K562 (cell line): ENCODE results near the gene ERGIC1. TPM values are rescaled to one million over a fixed set of nuclear protein-coding genes. Genes with fewer than 3 reads are reported as not detected.

Experiments
- ATAC-seq: fragments of 200-7000 bp; cut with Tn5 transposase; 3 replicates; pipeline ENCODE4 v1.9.1; 2020; ENCODE audit warnings: moderate library complexity
- BruUV-seq: library from RNA; stranded (reverse); fragments of 400-500 nt; replicated peaks from 2 replicates; lab custom pipeline; 2021; lab: Mats Ljungman, UMichigan
- CTCF ChIA-PET: fragments of 300-600 bp; formaldehyde crosslinking; extraction: SDS; loops from one replicate; lab custom pipeline; 2021; ENCODE audit warnings: low intra/inter-chr PET ratio; lab: Yijun Ruan, JAX
- POLR2A ChIA-PET: fragments of 300-600, 350-650 bp; sonication (Branson Sonifier 250); formaldehyde crosslinking; extraction: SDS; loops from one replicate; lab custom pipeline; 2021; ENCODE audit warnings: antibody characterized with exemption, inconsistent platforms; lab: Yijun Ruan, JAX
- DNase-seq, 4 experiments: peaks; one replicate each; pipeline versions ENCODE4 v3.0.0 to v3.0.0-alpha.2; 2011 to 2018; ENCODE audit warnings: low spot score in 3 of 4, mixed read lengths in 3 of 4; ENCODE audit errors: extremely low read depth in 1 of 4
- FAIRE-seq: peaks from 2 replicates; lab custom pipeline; 2011; peaks lifted over from hg19 to GRCh38; lab: Jason Lieb, UNC
- H2AFZ ChIP-seq: 2 replicates; pipeline ENCODE4 v1.6.0; 2011; ENCODE audit warnings: low read depth, low read length, control low read depth, inconsistent platforms
- H3K27ac ChIP-seq: fragments of 200-600 bp; 3 replicates; pipeline ENCODE4 v1.8.0; 2011; ENCODE audit warnings: low read depth, mild to moderate bottlenecking, control low read depth, inconsistent platforms, low read length, moderate library complexity, mixed read lengths; ENCODE audit errors: extremely low read depth
- H3K27me3 ChIP-seq, 2 experiments: fragments of 300-600 bp in 1 of 2; 2 replicates in 1 of 2; 3 replicates in 1 of 2; pipeline versions ENCODE4 v1.6.0 to v1.8.0; 2011; ENCODE audit warnings: inconsistent platforms in 2 of 2, low read length in 2 of 2, mild to moderate bottlenecking in 1 of 2, mixed read lengths in 1 of 2, moderate library complexity in 1 of 2; ENCODE audit not compliant: control insufficient read depth in 2 of 2, insufficient read depth in 2 of 2
- H3K36me3 ChIP-seq: fragments of 300-600 bp; 3 replicates; pipeline ENCODE4 v1.8.0; 2011; ENCODE audit warnings: mild to moderate bottlenecking, low read length, inconsistent platforms; ENCODE audit not compliant: control insufficient read depth, insufficient read depth
- H3K4me1 ChIP-seq, 2 experiments: fragments of 200-600 bp in 1 of 2; replicated peaks in 1 of 2; 2 replicates in 1 of 2; 3 replicates in 1 of 2; pipeline versions ENCODE4 v1.5.1 to v1.8.0; 2011; ENCODE audit warnings: inconsistent platforms in 2 of 2, low read length in 2 of 2, mild to moderate bottlenecking in 1 of 2, mixed read lengths in 1 of 2, moderate library complexity in 1 of 2; ENCODE audit not compliant: control insufficient read depth in 2 of 2, insufficient read depth in 2 of 2
- H3K4me2 ChIP-seq: 2 replicates; pipeline ENCODE4 v1.6.1; 2011; ENCODE audit warnings: low read length, control low read depth, inconsistent platforms, mixed read lengths; ENCODE audit not compliant: insufficient read depth
- H3K4me3 ChIP-seq: fragments of 200-600 bp; sonication (generic), shearing (Covaris generic); 2 replicates; pipeline ENCODE4 v1.5.1; 2016; ENCODE audit warnings: control low read depth, inconsistent platforms
- H3K79me2 ChIP-seq: fragments of 200-600 bp; 3 replicates; pipeline ENCODE4 v1.8.0; 2011; ENCODE audit warnings: low read length, inconsistent platforms; ENCODE audit not compliant: control insufficient read depth, insufficient read depth
- H3K9ac ChIP-seq, 2 experiments: 2 replicates each; pipeline versions ENCODE4 v1.6.0 to v1.6.1; 2011; ENCODE audit warnings: low read depth in 2 of 2, low read length in 2 of 2, control low read depth in 1 of 2, inconsistent platforms in 1 of 2, mild to moderate bottlenecking in 1 of 2, mixed read lengths in 1 of 2; ENCODE audit not compliant: insufficient read depth in 1 of 2
- H3K9me1 ChIP-seq: one replicate; pipeline ENCODE4 v1.6.0; 2011; ENCODE audit warnings: inconsistent platforms, mild to moderate bottlenecking, low read length, moderate library complexity; ENCODE audit not compliant: control insufficient read depth, insufficient read depth
- H3K9me3 ChIP-seq: replicated peaks from 2 replicates; pipeline ENCODE4 v1.5.1; 2011; ENCODE audit warnings: low read depth, low read length, inconsistent platforms; ENCODE audit not compliant: control insufficient read depth, insufficient read depth
- H4K20me1 ChIP-seq: replicated peaks from 2 replicates; pipeline ENCODE4 v1.6.1; 2011; ENCODE audit warnings: low read length, inconsistent platforms, mixed read lengths; ENCODE audit not compliant: control insufficient read depth, insufficient read depth
- BHLHE40 ChIP-seq: IDR thresholded peaks from 2 replicates; pipeline ENCODE4 v1.6.1; 2011; ENCODE audit warnings: low read length, improper control_type of control experiment
- E2F6 ChIP-seq, 2 experiments: IDR thresholded peaks; 2 replicates each; pipeline ENCODE4 v1.6.1; 2011; ENCODE audit warnings: borderline replicate concordance in 1 of 2, control low read depth in 1 of 2, low read depth in 1 of 2, low read length in 1 of 2, mild to moderate bottlenecking in 1 of 2, mixed read lengths in 1 of 2, moderate library complexity in 1 of 2; ENCODE audit not compliant: insufficient read depth in 1 of 2, insufficient read length in 1 of 2, poor library complexity in 1 of 2, severe bottlenecking in 1 of 2; ENCODE audit errors: extremely low read depth in 1 of 2
- EZH2 ChIP-seq: IDR thresholded peaks from 2 replicates; pipeline ENCODE4 v1.6.1; 2012; ENCODE audit warnings: low read depth, mild to moderate bottlenecking, inconsistent platforms, low read length, borderline replicate concordance
- HNRNPL ChIP-seq: fragments of 200-400 bp; formaldehyde crosslinking; IDR thresholded peaks from 2 replicates; pipeline ENCODE4 v1.6.1; 2017; ENCODE audit warnings: low read depth, mild to moderate bottlenecking, low read length
- NRF1 ChIP-seq, 2 experiments: fragments of 450-650 bp; IDR thresholded peaks in 1 of 2; conservative IDR thresholded peaks in 1 of 2; 2 replicates each; pipeline ENCODE4 v1.6.1; 2014; ENCODE audit warnings: mild to moderate bottlenecking in 2 of 2
- POLR2AphosphoS2 ChIP-seq: IDR thresholded peaks from 2 replicates; pipeline ENCODE4 v1.6.1; 2012; ENCODE audit warnings: low read length, improper control_type of control experiment
- POLR2H ChIP-seq: IDR thresholded peaks from 2 replicates; pipeline ENCODE4 v1.6.1; 2016; ENCODE audit warnings: missing genetic modification characterization, low read depth, mild to moderate bottlenecking, control low read depth, missing compliant biosample characterization, moderate library complexity
- RAD21 ChIP-seq, 2 experiments: fragments of 250-450 bp in 1 of 2; fragments of 450-650 bp in 1 of 2; sonication (Bioruptor Pico) in 1 of 2; formaldehyde crosslinking in 1 of 2; IDR thresholded peaks in 1 of 2; conservative IDR thresholded peaks in 1 of 2; 2 replicates each; pipeline versions ENCODE4 v1.4.0 to v1.8.0; 2020 to 2022; ENCODE audit warnings: mild to moderate bottlenecking in 2 of 2, moderate library complexity in 1 of 2
- SMC3 ChIP-seq: conservative IDR thresholded peaks from 2 replicates; pipeline ENCODE4 v1.6.1; 2011; ENCODE audit warnings: low read depth, low read length, improper control_type of control experiment; ENCODE audit not compliant: insufficient read depth
- SRSF7 ChIP-seq: fragments of 200-400 bp; formaldehyde crosslinking; optimal IDR thresholded peaks from 2 replicates; pipeline ENCODE3; 2017; ENCODE audit warnings: mild to moderate bottlenecking, low read depth, low read length
- WGBS: fragments of 100-300 bp; shearing (Covaris generic); methylation state at CpG from one replicate; pipeline ENCODE4 v1.1.6; 2016; ENCODE audit warnings: low coverage, mixed read lengths; ENCODE audit not compliant: insufficient coverage; ENCODE audit errors: missing lambda C conversion rate; 5-methylcytosine and 5-hydroxymethylcytosine counted together
- in situ Hi-C: fragments of 300-500 bp; cut with MboI; formaldehyde crosslinking; loops from 4 replicates; pipeline ENCODE4 v1.15.0; 2018; ENCODE audit warnings: inconsistent platforms, mixed read lengths
- intact Hi-C: fragments of 100-400 bp; cut with micrococcal nuclease; formaldehyde crosslinking; loops from 2 replicates; pipeline ENCODE4 v1.14.2; 2022
- polyA plus RNA-seq, 8 experiments: library from polyadenylated mRNA; depleted of rRNA in 4 of 8; stranded (reverse) in 5 of 8; unstranded in 3 of 8; fragments of >200 nt; fragmentation: Nextera tagmentation in 2 of 8; fragmentation: Illumina TruSeq in 1 of 8; extraction: Ambion mirVana in 2 of 8; extraction: Trizol in 1 of 8; gene quantifications; 2 replicates each; pipeline versions ENCODE4 v1.2.1 to v1.2.3, GENCODE V29; 2011 to 2014; ENCODE audit warnings: inconsistent platforms in 1 of 8, missing spikeins in 1 of 8
- total RNA-seq, 7 experiments: library from RNA; depleted of rRNA in 6 of 7; stranded (reverse); fragments of >200 nt in 6 of 7; fragmentation: Illumina TruSeq in 2 of 7; extraction: Trizol in 2 of 7; gene quantifications; 2 replicates each; pipeline versions ENCODE4 v1.2.1 to v1.2.3, GENCODE V29; 2011 to 2021; ENCODE audit warnings: low replicate concordance in 1 of 7
- TF ChIP-seq, protein P1 (sequence below), 2 experiments: fragments of 450-650 bp; conservative IDR thresholded peaks; 2 replicates each; pipeline ENCODE4 v1.6.1; 2017; ENCODE audit warnings: mild to moderate bottlenecking in 2 of 2, moderate library complexity in 2 of 2
- TF ChIP-seq, protein P2 (sequence below), 2 experiments: fragments of 200-800 bp in 1 of 2; sonication (Bioruptor generic) in 1 of 2; sonication (generic) in 1 of 2; formaldehyde crosslinking in 1 of 2; IDR thresholded peaks in 1 of 2; conservative IDR thresholded peaks in 1 of 2; 2 replicates each; pipeline versions ENCODE4 v1.5.0 to v1.6.1; 2016 to 2020; ENCODE audit warnings: missing compliant biosample characterization in 1 of 2, missing genetic modification characterization in 1 of 2, missing genetic modification reagents in 1 of 2

Gene ERGIC1
- total and polyA plus RNA-seq, 9 of the 15 experiments (the other 6 are each of a cell fraction or from before 2014, with no cell fraction given) = 5.5 to 68.4 (median 36.4) TPM

DNA sequence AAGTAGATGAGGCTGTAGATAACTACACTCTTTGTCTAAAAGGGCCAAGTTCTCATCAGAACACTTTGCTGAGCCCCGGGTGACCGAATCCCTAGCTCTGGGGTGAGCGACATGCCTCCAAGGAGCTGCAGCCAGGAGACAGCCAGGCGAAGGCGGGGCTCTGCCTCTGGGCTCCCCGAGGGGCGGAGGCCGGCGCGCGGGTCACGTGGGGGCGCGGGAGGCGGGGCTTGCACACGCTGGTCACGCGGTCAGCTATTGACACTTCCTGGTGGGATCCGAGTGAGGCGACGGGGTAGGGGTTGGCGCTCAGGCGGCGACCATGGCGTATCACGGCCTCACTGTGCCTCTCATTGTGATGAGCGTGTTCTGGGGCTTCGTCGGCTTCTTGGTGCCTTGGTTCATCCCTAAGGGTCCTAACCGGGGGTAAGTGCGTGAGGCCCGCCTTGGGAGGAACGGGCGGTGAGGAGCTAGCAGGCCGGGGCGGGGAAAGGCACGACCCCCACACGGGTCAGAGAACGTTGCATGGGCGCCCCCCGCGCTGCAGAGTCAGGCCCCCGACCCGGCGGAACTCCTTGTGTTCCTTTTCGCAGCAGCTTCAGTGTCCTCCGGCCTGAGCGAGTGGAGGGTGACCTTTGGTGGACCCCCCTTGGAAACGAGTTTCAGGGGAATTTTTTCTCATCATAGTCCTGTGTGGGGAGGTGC lies 149.6 kb downstream of the ERGIC1 start, which contains the start of gene ATP6V0E1 (continued):
- TF ChIP-seq, protein P1, sequence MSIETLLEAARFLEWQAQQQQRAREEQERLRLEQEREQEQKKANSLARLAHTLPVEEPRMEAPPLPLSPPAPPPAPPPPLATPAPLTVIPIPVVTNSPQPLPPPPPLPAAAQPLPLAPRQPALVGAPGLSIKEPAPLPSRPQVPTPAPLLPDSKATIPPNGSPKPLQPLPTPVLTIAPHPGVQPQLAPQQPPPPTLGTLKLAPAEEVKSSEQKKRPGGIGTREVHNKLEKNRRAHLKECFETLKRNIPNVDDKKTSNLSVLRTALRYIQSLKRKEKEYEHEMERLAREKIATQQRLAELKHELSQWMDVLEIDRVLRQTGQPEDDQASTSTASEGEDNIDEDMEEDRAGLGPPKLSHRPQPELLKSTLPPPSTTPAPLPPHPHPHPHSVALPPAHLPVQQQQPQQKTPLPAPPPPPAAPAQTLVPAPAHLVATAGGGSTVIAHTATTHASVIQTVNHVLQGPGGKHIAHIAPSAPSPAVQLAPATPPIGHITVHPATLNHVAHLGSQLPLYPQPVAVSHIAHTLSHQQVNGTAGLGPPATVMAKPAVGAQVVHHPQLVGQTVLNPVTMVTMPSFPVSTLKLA (conservative IDR thresholded peaks at IDR 0.05) = peak; percentile 97 to 98
- TF ChIP-seq POLR2H = no peak
- TF ChIP-seq, all 486 proteins: peak for 105

GRCh38 chr5:172984244-172984953 lies 150.3 kb downstream of the ERGIC1 start:
- Histone ChIP-seq H3K4me1 (peaks cover 5 to 14% of the 10 kb centered on the region in 2 experiments; a peak in 3 of 5 replicates), H3K79me2 (peaks cover 58% of the 10 kb centered on the region), H4K20me1 (no peaks in the 10 kb centered on the region), H2AFZ (peak overlapping the region; percentile 73), H3K27me3 (no peaks in the 10 kb centered on the region), H3K36me3 (peaks cover 39% of the 10 kb centered on the region), H3K4me2 (peak overlapping the region; percentile 94), H3K9me1 (no peaks in the 10 kb centered on the region), H3K27ac (peak overlapping the region; percentile 95), H3K4me3 (peak overlapping the region; percentile 77), H3K9ac (peak overlapping the region; percentile 94 to 97), H3K9me3 (no peaks in the 10 kb centered on the region; the same call in 1 of the 2 replicates)
- in situ Hi-C loops = no loop called here
- ATAC-seq (peak; percentile 92), DNase-seq (peak; percentile 43 to 92 (median 68)), FAIRE-seq (peak; percentile 94)
- intact Hi-C loops = loop anchor here (1.0 to 2.0 kb wide), 2 partner anchors 72 to 160 kb away; partner anchors contain the start of genes BNIP1 and CREBRF
- CTCF ChIA-PET = interaction anchor here (0.9 to 1.5 kb wide), 2 partner anchors 160 to 220 kb away, joined by 4 to 5 read pairs; partner anchors contain the start of gene BNIP1
- POLR2A ChIA-PET = interaction anchor here (0.6 to 4.3 kb wide), 14 partner anchors 10 to 347 kb away, joined by 3 to 36 read pairs (median 4); no protein-coding TSS in a partner anchor
- 1% methylated on average over 15 of the region's 15 CpGs for WGBS
- no TSS peak for BruUV-seq
- TF ChIP-seq, protein P2, sequence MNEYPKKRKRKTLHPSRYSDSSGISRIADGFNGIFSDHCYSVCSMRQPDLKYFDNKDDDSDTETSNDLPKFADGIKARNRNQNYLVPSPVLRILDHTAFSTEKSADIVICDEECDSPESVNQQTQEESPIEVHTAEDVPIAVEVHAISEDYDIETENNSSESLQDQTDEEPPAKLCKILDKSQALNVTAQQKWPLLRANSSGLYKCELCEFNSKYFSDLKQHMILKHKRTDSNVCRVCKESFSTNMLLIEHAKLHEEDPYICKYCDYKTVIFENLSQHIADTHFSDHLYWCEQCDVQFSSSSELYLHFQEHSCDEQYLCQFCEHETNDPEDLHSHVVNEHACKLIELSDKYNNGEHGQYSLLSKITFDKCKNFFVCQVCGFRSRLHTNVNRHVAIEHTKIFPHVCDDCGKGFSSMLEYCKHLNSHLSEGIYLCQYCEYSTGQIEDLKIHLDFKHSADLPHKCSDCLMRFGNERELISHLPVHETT (CRISPR knock-in tag; conservative IDR thresholded peaks at IDR 0.05 in 1 of 2, IDR thresholded peaks at IDR 0.05 in 1 of 2) = peak in 1 of 2 experiments; percentile 42; a peak in 1 of 4 replicates
- TF ChIP-seq POLR2AphosphoS2 (no peak), NRF1 (conservative IDR thresholded peaks at IDR 0.05 in 1 of 2, IDR thresholded peaks at IDR 0.05 in 1 of 2) (peak; percentile 29 to 41), EZH2 (no peak), E2F6 (IDR thresholded peaks at IDR 0.05; ENCODE audit: borderline replicate concordance in 1 of 2, extremely low read depth in 1 of 2, insufficient read depth in 1 of 2, insufficient read length in 1 of 2, low read depth in 1 of 2, low read length in 1 of 2, poor library complexity in 1 of 2, severe bottlenecking in 1 of 2) (peak in 1 of 2 experiments; percentile 91), BHLHE40 (peak; percentile 4; the same call in 1 of the 2 replicates), RAD21 (CRISPR knock-in tag; conservative IDR thresholded peaks at IDR 0.05 in 1 of 2, IDR thresholded peaks at IDR 0.05 in 1 of 2) (peak; percentile 63 to 75), HNRNPL (no peak), SRSF7 (no peak), SMC3 (peak; percentile 55; the same call in 1 of the 2 replicates)
